CD4-positive, alpha-beta T cell (primary cell): ENCODE measurements around the gene PLCD3. TPM values are rescaled to one million over a fixed set of nuclear protein-coding genes. Genes with fewer than 3 reads are reported as not detected.

Source experiments
- ATAC-seq: fragments of 200-7000 bp; cut with Tn5 transposase; one replicate; pipeline ENCODE4 v1.10.0; 2022; ENCODE audit warnings: mild to moderate bottlenecking; ENCODE audit not compliant: poor library complexity
- CTCF ChIA-PET: fragments of 350-600 bp; sonication (Branson Sonifier 250); formaldehyde crosslinking; loops from one replicate; lab custom pipeline; 2021; ENCODE audit warnings: antibody characterized with exemption, inconsistent platforms; lab: Charles Lee
- POLR2A ChIA-PET: fragments of 350-600 bp; sonication (Branson Sonifier 250); formaldehyde crosslinking; loops from one replicate; lab custom pipeline; 2021; ENCODE audit warnings: antibody characterized with exemption, inconsistent platforms; lab: Charles Lee
- DNase-seq, 14 experiments: peaks; one replicate each; pipeline ENCODE4 v3.0.0-alpha.2; 2013 to 2020; ENCODE audit warnings: mixed read lengths in 2 of 14
- H3K27ac ChIP-seq, 2 donors: one replicate each; pipeline versions ENCODE4 v1.5.1 to v1.7.0; 2013; ENCODE audit warnings: low read length in 2 of 2, low read depth in 1 of 2, mild to moderate bottlenecking in 1 of 2
- H3K27me3 ChIP-seq, 2 experiments: 1 replicate in 1 of 2; 2 replicates in 1 of 2; pipeline versions ENCODE4 v1.6.1 to v1.7.0; 2013; ENCODE audit warnings: low read length in 2 of 2, control low read depth in 1 of 2, mild to moderate bottlenecking in 1 of 2, moderate library complexity in 1 of 2; ENCODE audit not compliant: insufficient read depth in 2 of 2, control insufficient read depth in 1 of 2
- H3K36me3 ChIP-seq: one replicate; pipeline ENCODE4 v1.6.1; 2013; ENCODE audit warnings: low read length, control low read depth; ENCODE audit not compliant: insufficient read depth
- H3K4me1 ChIP-seq: one replicate; pipeline ENCODE4 v1.6.1; 2013; ENCODE audit warnings: low read length, control low read depth; ENCODE audit not compliant: insufficient read depth
- H3K4me3 ChIP-seq: one replicate; pipeline ENCODE4 v1.5.1; 2013; ENCODE audit warnings: mild to moderate bottlenecking, low read length, moderate library complexity
- H3K9me3 ChIP-seq, 2 experiments: 1 replicate in 1 of 2; 2 replicates in 1 of 2; pipeline versions ENCODE4 v1.6.1 to v1.7.0; 2013; ENCODE audit warnings: low read length in 2 of 2, mild to moderate bottlenecking in 2 of 2, control low read depth in 1 of 2, moderate library complexity in 1 of 2; ENCODE audit not compliant: control insufficient read depth in 1 of 2, insufficient read depth in 1 of 2
- H3K27ac Mint-ChIP-seq: one replicate; pipeline ENCODE4 v1.8.0; 2020; ENCODE audit warnings: mixed read lengths
- H3K27me3 Mint-ChIP-seq: one replicate; pipeline ENCODE4 v1.8.0; 2021; ENCODE audit warnings: mixed read lengths
- H3K36me3 Mint-ChIP-seq: one replicate; pipeline ENCODE4 v1.8.0; 2021; ENCODE audit warnings: low read depth, mixed read lengths
- H3K4me1 Mint-ChIP-seq: one replicate; pipeline ENCODE4 v1.8.0; 2021; ENCODE audit warnings: low read depth, mixed read lengths
- H3K4me3 Mint-ChIP-seq: one replicate; pipeline ENCODE4 v1.8.0; 2020; ENCODE audit warnings: mild to moderate bottlenecking, mixed read lengths
- H3K9me3 Mint-ChIP-seq: one replicate; pipeline ENCODE4 v1.8.0; 2020; ENCODE audit warnings: mixed read lengths
- intact Hi-C, 2 experiments: fragments of 100-400 bp; cut with DNase I in 1 of 2; cut with micrococcal nuclease in 1 of 2; formaldehyde crosslinking; loops; one replicate each; pipeline versions ENCODE4 v1.15.1 to v1.9.0; 2023 to 2025; cut with DNase I, micrococcal nuclease
- total RNA-seq, 174 experiments: library from RNA in 2 of 174; stranded (reverse) in 2 of 174; gene quantifications; one replicate each; pipeline ENCODE4 v1.2.3 and lab custom pipeline; 2021 to 2026
- TF ChIP-seq, protein P1 (sequence below): fragments of 200-600 bp; IDR thresholded peaks from one replicate; pipeline ENCODE4 v1.8.0; 2022; ENCODE audit warnings: antibody characterized with exemption, mild to moderate bottlenecking

The PLCD3 gene
- total RNA-seq, 2 experiments from 2014 or later: 1.8 to 2.4 TPM

GRCh38 chr17:45131616-45132319, 547 bp downstream of the PLCD3 start:
- H3K4me1 Mint-ChIP-seq: peaks cover 21% of the 10 kb centered on the region
- no peaks in the 10 kb centered on the region for H3K27me3 Mint-ChIP-seq
- peak overlapping the region; percentile 76 for H3K4me3 Mint-ChIP-seq
- H3K36me3 Mint-ChIP-seq: peaks cover 6% of the 10 kb centered on the region
- intact Hi-C loops: loop anchor here in 1 of 2 experiments (1.0 to 5.0 kb wide), 3 partner anchors 80 to 357 kb away; partner anchors contain the start of gene DCAKD
- H3K9me3 Mint-ChIP-seq: no peaks in the 10 kb centered on the region
- TF ChIP-seq, protein P1, sequence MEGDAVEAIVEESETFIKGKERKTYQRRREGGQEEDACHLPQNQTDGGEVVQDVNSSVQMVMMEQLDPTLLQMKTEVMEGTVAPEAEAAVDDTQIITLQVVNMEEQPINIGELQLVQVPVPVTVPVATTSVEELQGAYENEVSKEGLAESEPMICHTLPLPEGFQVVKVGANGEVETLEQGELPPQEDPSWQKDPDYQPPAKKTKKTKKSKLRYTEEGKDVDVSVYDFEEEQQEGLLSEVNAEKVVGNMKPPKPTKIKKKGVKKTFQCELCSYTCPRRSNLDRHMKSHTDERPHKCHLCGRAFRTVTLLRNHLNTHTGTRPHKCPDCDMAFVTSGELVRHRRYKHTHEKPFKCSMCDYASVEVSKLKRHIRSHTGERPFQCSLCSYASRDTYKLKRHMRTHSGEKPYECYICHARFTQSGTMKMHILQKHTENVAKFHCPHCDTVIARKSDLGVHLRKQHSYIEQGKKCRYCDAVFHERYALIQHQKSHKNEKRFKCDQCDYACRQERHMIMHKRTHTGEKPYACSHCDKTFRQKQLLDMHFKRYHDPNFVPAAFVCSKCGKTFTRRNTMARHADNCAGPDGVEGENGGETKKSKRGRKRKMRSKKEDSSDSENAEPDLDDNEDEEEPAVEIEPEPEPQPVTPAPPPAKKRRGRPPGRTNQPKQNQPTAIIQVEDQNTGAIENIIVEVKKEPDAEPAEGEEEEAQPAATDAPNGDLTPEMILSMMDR: peak; percentile 88
- H3K27ac ChIP-seq: no peak overlapping the region
- H3K36me3 ChIP-seq: no peaks in the 10 kb centered on the region
- ATAC-seq (no peak), DNase-seq (peak in 13 of 14 experiments; percentile 22 to 71 (median 40))
- H3K4me1 ChIP-seq: peaks cover 32% of the 10 kb centered on the region
- CTCF ChIA-PET: interaction anchor here (1.0 to 1.8 kb wide), 3 partner anchors 10 to 66 kb away, joined by 3 to 4 read pairs (median 4); no protein-coding TSS in a partner anchor
- no peaks in the 10 kb centered on the region for H3K9me3 ChIP-seq
- H3K27me3 ChIP-seq: no peaks in the 10 kb centered on the region
- H3K27ac Mint-ChIP-seq: peak overlapping the region; percentile 4
- peak overlapping the region; percentile 99 for H3K4me3 ChIP-seq
- POLR2A ChIA-PET: interaction anchor here (1.5 to 3.3 kb wide), 2 partner anchors 17 to 71 kb away, joined by 6 to 17 read pairs; partner anchors contain the start of genes HEXIM1 and NMT1

DNA sequence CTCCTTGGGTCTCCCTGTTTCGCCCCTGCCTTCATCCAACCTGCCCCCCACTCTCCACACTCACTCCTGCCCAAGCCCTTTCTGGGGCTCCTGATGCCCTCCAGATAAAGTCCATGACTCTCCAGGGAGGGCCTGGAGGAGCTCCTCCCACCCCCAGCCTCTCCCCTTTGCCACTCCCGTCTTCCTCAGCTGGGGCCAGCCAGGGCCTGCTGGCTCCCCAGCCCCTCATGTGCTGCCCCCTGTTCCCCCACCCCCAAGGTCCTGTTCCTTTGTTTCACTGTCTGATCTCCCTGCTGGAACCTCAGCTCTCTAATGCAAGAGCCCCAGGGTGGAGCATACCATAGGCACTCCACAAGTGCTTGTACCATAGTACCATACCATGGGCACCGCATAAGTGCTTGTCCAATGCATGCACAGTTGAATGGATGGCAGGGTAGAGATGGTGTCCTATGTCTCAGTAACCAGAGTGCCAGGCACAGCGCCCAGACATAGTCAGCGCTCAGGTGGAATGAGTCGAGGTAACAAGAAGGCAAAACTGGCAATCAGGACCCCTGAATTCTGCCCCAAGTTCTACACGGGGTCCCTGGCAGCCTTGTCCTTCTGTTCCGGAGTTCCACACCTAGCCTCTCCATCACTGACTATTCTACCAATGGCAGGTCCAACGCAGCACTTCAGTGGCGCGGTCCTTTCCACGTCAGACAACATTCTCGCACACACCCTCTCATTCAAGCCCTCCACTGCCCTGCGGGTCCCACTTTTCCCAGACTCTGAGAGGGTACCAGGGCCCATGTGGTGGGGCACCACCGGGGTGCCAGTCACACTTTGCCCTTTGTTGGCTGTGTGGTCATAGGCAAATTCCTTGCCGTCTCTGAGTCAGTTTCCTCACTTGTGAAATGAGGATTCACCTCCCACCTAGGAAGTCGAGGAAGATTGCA, 1.4 kb downstream of the PLCD3 start:
- ATAC-seq (no peak), DNase-seq (peak in 1 of 14 experiments; percentile 18)
- H3K27me3 ChIP-seq: no peaks in the 10 kb centered on the region
- Mint-ChIP-seq H3K27me3 (no peaks in the 10 kb centered on the region), H3K4me1 (peaks cover 14% of the 10 kb centered on the region), H3K27ac (peak overlapping the region; percentile 4), H3K4me3 (peak overlapping the region; percentile 76), H3K9me3 (no peaks in the 10 kb centered on the region), H3K36me3 (peaks cover 6% of the 10 kb centered on the region)
- POLR2A ChIA-PET: interaction anchor here (3.3 kb wide), 1 partner anchor 18 kb away, joined by 17 read pairs; the partner anchor contains the start of gene HEXIM1
- no peaks in the 10 kb centered on the region for H3K36me3 ChIP-seq
- intact Hi-C loops: loop anchor here in 1 of 2 experiments (5.0 kb wide), 1 partner anchor 229 kb away; a partner anchor contains a TSS
- TF ChIP-seq, protein P1: no peak
- no peak overlapping the region for H3K27ac ChIP-seq
- CTCF ChIA-PET: interaction anchor here (1.8 kb wide), 1 partner anchor 66 kb away, joined by 4 read pairs; no protein-coding TSS in a partner anchor
- no peak overlapping the region for H3K4me3 ChIP-seq
- H3K4me1 ChIP-seq: peaks cover 24% of the 10 kb centered on the region
- no peaks in the 10 kb centered on the region for H3K9me3 ChIP-seq

- peak overlapping the region; percentile 76 for H3K4me3 Mint-ChIP-seq
These were observed 2.2 kb downstream of the PLCD3 start for GRCh38 chr17:45129940-45130680.

More at GRCh38 chr17:45129940-45130680, 2.2 kb downstream of the PLCD3 start:
- H3K27me3 ChIP-seq: no peaks in the 10 kb centered on the region
- DNase-seq (peak in 1 of 14 experiments; percentile 30), ATAC-seq (no peak)
- peaks cover 19% of the 10 kb centered on the region for H3K4me1 ChIP-seq
- ChIA-PET POLR2A (no interaction called here), CTCF (no interaction called here)
- H3K36me3 Mint-ChIP-seq: peaks cover under 1% of the 10 kb centered on the region
- H3K36me3 ChIP-seq: no peaks in the 10 kb centered on the region
- TF ChIP-seq, protein P1: no peak
- H3K27ac ChIP-seq: no peak overlapping the region
- peaks cover 6% of the 10 kb centered on the region for H3K4me1 Mint-ChIP-seq
- no peaks in the 10 kb centered on the region for H3K27me3 Mint-ChIP-seq
- intact Hi-C loops: loop anchor here in 1 of 2 experiments (5.0 kb wide), 1 partner anchor 228 kb away; a partner anchor contains a TSS
- no peaks in the 10 kb centered on the region for H3K9me3 ChIP-seq
- H3K27ac Mint-ChIP-seq: no peak overlapping the region
- H3K9me3 Mint-ChIP-seq: no peaks in the 10 kb centered on the region
- no peak overlapping the region for H3K4me3 ChIP-seq
